Measurements from ENCODE around the gene MFAP3. TPM values are rescaled to one million over a fixed set of nuclear protein-coding genes. Genes with fewer than 3 reads are reported as not detected.

Gene MFAP3
- total RNA-seq, result 10 to 100 TPM; 13.2 to 13.5 TPM

DNA sequence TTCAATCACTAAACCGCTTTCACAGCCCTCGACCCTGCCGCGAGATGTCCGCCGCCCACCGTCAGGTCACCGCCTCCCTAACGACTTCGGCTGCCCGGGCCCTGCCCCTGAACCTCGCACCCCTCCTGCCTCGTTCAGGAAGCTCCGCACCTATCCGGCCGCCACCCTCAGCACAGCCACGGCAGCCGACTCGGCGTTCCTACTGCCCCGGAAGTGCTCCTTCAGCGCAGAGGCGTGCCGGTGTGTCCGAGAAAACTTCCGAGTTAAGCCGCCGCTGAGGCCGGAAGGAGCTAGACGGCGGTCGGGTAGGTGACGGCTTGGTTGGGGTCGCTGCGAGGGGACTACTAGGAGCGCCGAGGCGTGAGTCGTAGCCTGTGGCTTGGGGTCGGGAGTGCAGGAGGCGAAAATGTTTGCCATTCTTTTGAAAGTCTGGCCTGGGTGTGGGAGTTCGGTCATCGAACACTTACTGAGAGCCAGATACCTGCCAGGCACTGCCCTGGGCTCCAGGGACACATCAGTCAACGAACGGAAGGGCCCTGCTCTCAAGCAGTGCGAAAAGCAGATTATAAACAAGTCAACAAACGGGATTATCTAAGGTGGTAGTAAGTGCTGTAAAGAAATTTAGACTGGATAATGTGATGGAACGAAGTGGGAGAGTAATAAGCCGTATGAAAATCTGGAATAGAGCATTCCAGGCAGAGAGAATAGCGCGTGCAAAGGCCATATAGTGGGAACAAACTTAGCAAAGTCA, at the start of gene MFAP3, which contains the start of gene FAM114A2:
Gene MFAP3 (plus strand): TSS at position 261 of the 751 bp plus-strand sequence. CDS start 10,756 bp downstream, outside the sequence.
Gene FAM114A2 (minus strand): TSS at position 204 of the 751 bp plus-strand sequence. CDS start 3,957 bp downstream, outside the sequence.
- peak; percentile 99 for ATAC-seq
- POLR2A ChIA-PET, result interaction anchor here (1.3 kb wide), 1 partner anchor 151 kb away, joined by 8 read pairs; the partner anchor contains the start of gene GALNT10
- intact Hi-C loops (cut with DNase I, micrococcal nuclease), result loop anchor here (1.0 to 5.0 kb wide), 9 partner anchors 36 to 902 kb away; partner anchors contain the start of genes SAP30L (in 2 of the 2), CNOT8 (in 1 of the 2), GALNT10 (in 1 of the 2) and GEMIN5 (in 1 of the 2)
- Mint-ChIP-seq H3K4me1 (peaks cover 55% of the 10 kb centered on the region), H3K27me3 (no peaks in the 10 kb centered on the region), H3K9me3 (ENCODE audit: low read depth) (no peaks in the 10 kb centered on the region), H3K4me3 (peak within 1 kb of the TSS; percentile 100), H3K36me3 (ENCODE audit: low read depth) (peaks cover 7% of the 10 kb centered on the region), H3K27ac (peak within 1 kb of the TSS; percentile 92)
- peak; percentile 94 for DNase-seq
- CTCF ChIA-PET, result interaction anchor here (0.9 to 3.6 kb wide), 7 partner anchors 11 to 381 kb away, joined by 3 to 13 read pairs (median 5); no protein-coding TSS in a partner anchor

DNA sequence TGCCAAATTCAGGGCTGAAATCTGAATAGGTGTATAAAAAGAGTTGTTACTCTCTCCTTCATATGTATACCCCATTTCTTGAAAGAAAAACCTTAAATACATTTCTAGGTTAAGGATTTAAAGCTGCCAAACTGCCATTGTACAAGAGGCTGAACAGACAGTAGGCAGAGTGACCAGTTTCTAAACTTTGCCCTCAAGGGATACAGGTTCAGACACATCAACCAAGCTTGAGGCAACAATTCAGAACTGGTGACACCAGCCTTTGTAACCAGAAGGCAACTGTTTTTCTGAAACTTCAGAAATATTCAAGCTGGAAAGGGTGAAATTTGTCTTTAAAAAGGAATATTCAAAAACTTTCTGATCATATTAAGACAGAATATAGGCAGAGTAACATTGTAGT, 47.6 kb upstream of the MFAP3 start:
- DNase-seq (no peak), ATAC-seq (no peak)
- no peak overlapping the region for H3K4me3 Mint-ChIP-seq
- H3K4me1 Mint-ChIP-seq, result no peaks in the 10 kb centered on the region
- CTCF ChIA-PET, result interaction anchor here (1.6 to 1.9 kb wide), 3 partner anchors 16 to 81 kb away, joined by 6 to 11 read pairs (median 6); no protein-coding TSS in a partner anchor
- H3K27me3 Mint-ChIP-seq, result no peaks in the 10 kb centered on the region
- intact Hi-C loops (cut with DNase I, micrococcal nuclease), result no loop called here
- H3K9me3 Mint-ChIP-seq (ENCODE audit: low read depth), result no peaks in the 10 kb centered on the region
- POLR2A ChIA-PET, result no interaction called here
- no peak overlapping the region for H3K27ac Mint-ChIP-seq
- peaks cover 17% of the 10 kb centered on the region for H3K36me3 Mint-ChIP-seq (ENCODE audit: low read depth)

DNA sequence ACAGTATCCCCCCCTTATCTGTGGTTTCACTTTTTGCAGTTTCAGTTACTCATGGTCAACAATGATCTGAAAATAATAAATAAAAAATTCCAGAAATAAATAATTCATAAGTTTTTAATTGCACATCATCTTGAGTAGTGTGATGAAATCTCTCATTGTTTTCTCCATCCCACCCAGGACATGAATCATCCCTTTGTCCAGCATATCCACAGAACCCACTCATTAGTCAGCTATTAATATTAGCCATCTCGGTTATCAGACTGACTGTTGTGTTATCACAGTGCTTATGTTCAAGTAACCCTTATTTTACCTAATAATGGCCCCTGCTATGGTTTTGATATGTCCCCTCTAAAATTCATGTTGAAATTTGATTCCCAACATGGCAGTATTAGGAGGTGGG, 40.8 kb upstream of the MFAP3 start:
- H3K4me1 Mint-ChIP-seq, result no peaks in the 10 kb centered on the region
- H3K4me3 Mint-ChIP-seq, result no peak overlapping the region
- DNase-seq, result no peak
- no peak overlapping the region for H3K27ac Mint-ChIP-seq
- intact Hi-C loops (cut with DNase I, micrococcal nuclease), result no loop called here
- H3K9me3 Mint-ChIP-seq (ENCODE audit: low read depth), result no peaks in the 10 kb centered on the region
- ATAC-seq, result no peak
- peaks cover 31% of the 10 kb centered on the region for H3K36me3 Mint-ChIP-seq (ENCODE audit: low read depth)
- no peaks in the 10 kb centered on the region for H3K27me3 Mint-ChIP-seq
- ChIA-PET CTCF (no interaction called here), POLR2A (no interaction called here)

DNA sequence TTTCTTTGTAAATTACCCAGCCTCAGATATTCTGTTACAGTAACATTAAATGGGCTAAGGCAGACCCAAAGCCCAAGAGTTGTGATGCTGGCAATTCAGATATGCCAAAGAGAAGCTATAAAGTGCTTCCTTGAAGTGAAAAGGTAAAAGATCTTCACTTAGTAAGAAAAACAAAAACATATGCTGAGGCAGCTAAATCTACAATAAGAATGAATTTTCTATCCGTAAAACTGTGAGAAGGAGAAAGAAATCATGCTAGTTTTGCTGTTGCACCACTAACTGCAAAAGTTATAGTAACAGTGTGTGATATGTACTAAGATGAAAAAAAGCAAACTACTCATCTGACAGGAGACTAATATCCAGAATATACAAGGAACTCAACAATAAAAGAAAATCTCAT, 40.0 kb upstream of the MFAP3 start:
- DNase-seq (no peak), ATAC-seq (no peak)
- Mint-ChIP-seq H3K9me3 (ENCODE audit: low read depth) (no peaks in the 10 kb centered on the region), H3K36me3 (ENCODE audit: low read depth) (peaks cover 28% of the 10 kb centered on the region), H3K4me3 (no peak overlapping the region), H3K27me3 (no peaks in the 10 kb centered on the region), H3K4me1 (no peaks in the 10 kb centered on the region), H3K27ac (no peak overlapping the region)
- ChIA-PET CTCF (interaction anchor here (0.9 kb wide), 1 partner anchor 24 kb away, joined by 3 read pairs; no protein-coding TSS in a partner anchor), POLR2A (no interaction called here)
- intact Hi-C loops (cut with DNase I, micrococcal nuclease), result no loop called here

DNA sequence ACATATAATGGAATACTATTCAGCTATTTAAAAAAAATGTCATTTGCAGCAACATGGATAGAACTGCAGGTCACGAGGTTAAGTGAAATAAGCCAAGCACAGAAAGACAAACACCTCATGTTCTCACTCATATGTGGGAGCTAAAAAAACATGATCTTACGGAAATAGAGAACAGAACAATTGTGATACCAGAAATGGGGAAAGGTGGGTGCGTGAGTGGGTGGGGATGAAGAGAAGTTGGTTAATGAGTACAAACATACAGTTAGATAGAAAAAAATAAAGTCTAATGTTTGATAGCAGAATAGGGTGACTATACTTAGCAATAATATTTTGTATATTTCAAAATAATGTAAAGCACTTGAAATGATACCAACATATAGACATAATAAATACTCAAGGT, 38.8 kb upstream of the MFAP3 start:
- H3K9me3 Mint-ChIP-seq (ENCODE audit: low read depth), result no peaks in the 10 kb centered on the region
- no peak overlapping the region for H3K27ac Mint-ChIP-seq
- ATAC-seq (no peak), DNase-seq (no peak)
- no peak overlapping the region for H3K4me3 Mint-ChIP-seq
- ChIA-PET POLR2A (no interaction called here), CTCF (interaction anchor here (0.5 kb wide), 1 partner anchor 377 kb away, joined by 3 read pairs; no protein-coding TSS in a partner anchor)
- H3K36me3 Mint-ChIP-seq (ENCODE audit: low read depth), result peaks cover 34% of the 10 kb centered on the region
- H3K4me1 Mint-ChIP-seq, result no peaks in the 10 kb centered on the region
- no peaks in the 10 kb centered on the region for H3K27me3 Mint-ChIP-seq
- intact Hi-C loops (cut with DNase I, micrococcal nuclease), result no loop called here

DNA sequence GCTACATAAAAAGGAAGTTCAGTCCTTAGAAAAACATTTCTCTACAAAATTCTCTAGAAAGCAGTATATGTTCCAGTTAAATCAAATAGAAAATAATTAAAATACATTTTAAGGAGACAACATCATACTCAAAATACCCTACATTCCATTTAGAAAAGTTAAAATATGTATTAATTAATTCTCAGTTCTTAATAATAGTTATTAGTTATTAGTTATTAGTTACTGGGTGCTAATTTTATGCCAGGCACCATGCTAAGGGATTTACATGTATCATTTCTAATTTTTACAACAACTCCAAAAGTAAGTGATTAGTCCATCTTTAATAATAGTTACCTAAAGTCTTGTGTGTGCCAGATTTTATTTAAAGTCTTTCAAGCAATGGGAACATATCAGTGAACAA, 38.1 kb upstream of the MFAP3 start:
- DNase-seq (no peak), ATAC-seq (no peak)
- H3K4me3 Mint-ChIP-seq, result no peak overlapping the region
- no peaks in the 10 kb centered on the region for H3K9me3 Mint-ChIP-seq (ENCODE audit: low read depth)
- intact Hi-C loops (cut with DNase I, micrococcal nuclease), result no loop called here
- H3K4me1 Mint-ChIP-seq, result no peaks in the 10 kb centered on the region
- peaks cover 34% of the 10 kb centered on the region for H3K36me3 Mint-ChIP-seq (ENCODE audit: low read depth)
- H3K27ac Mint-ChIP-seq, result no peak overlapping the region
- POLR2A ChIA-PET, result no interaction called here
- no peaks in the 10 kb centered on the region for H3K27me3 Mint-ChIP-seq
- CTCF ChIA-PET, result no interaction called here

DNA sequence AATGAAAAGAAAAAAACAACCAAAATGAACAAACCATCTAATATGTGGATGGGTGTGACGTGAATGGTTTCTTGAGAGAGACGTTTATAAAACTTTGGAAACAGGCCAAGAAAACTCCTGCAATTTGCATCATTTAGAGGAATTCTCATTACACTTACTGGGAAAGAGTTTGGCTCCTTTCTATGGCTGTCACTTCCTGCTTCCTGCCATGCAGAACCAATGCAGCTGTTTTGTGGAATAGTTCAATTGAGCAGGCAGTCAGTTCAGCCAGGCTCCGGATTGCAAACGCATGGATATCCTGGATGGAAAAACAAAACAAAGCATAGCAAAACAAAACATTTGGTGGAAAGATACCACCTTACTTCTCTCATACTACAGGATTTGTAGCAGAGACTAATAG, 36.7 kb upstream of the MFAP3 start:
- ATAC-seq (no peak), DNase-seq (no peak)
- CTCF ChIA-PET, result no interaction called here

DNA sequence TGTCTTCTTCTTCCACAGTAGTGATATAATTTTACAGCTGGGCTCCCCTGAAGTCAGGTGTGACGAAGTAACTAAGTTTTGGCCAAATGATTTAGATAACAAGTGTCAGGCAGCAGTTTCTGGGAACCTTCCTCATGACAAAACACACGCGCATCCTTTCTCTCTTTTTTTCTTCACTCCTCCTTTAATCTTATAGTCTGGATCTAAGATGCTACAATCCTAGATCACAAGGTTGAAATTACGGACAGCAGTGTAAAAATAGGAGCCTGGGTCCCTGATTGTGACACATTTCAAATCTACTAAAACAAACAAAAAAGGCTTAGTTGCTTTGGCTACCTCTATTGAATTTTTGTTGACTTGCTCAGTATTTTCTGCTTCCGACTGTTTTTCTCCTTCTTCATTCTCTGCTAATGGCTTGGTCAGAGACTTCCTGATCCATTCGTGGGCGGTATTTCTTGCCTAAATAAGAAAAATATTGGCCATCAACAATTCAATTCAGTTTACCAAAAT, 36.2 kb upstream of the MFAP3 start:
- Mint-ChIP-seq H3K27ac (no peak overlapping the region), H3K27me3 (no peaks in the 10 kb centered on the region), H3K9me3 (ENCODE audit: low read depth) (no peaks in the 10 kb centered on the region), H3K36me3 (ENCODE audit: low read depth) (peaks cover 31% of the 10 kb centered on the region), H3K4me3 (no peak overlapping the region), H3K4me1 (no peaks in the 10 kb centered on the region)
- POLR2A ChIA-PET, result no interaction called here
- ATAC-seq (no peak), DNase-seq (no peak)
- intact Hi-C loops (cut with DNase I, micrococcal nuclease), result no loop called here
- CTCF ChIA-PET, result no interaction called here

More for the DNA sequence above, 36.7 kb upstream of the MFAP3 start:
- H3K4me3 Mint-ChIP-seq, result no peak overlapping the region
- intact Hi-C loops (cut with DNase I, micrococcal nuclease), result no loop called here
- no peaks in the 10 kb centered on the region for H3K27me3 Mint-ChIP-seq
- peaks cover 34% of the 10 kb centered on the region for H3K36me3 Mint-ChIP-seq (ENCODE audit: low read depth)
- POLR2A ChIA-PET, result no interaction called here
- no peaks in the 10 kb centered on the region for H3K9me3 Mint-ChIP-seq (ENCODE audit: low read depth)
- H3K27ac Mint-ChIP-seq, result no peak overlapping the region
- H3K4me1 Mint-ChIP-seq, result no peaks in the 10 kb centered on the region

DNA sequence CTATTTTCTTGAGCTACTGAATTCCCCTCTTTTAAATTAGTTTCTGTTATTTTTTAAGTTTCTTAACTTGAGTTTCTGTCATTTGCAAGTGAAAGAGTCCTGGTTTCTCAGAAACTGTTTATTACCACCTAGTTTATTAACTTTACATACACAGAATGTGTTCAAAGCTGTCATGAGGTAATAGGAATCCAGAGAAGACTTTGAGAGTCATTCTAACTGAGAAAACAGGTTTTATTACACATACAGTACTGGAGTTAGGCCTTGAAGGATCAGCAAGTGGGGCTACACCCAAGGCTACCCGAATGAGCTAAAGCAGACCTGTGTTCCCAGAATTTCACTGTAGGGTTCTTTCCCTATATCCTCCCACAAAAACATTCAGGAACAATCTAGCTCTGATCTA, 33.1 kb upstream of the MFAP3 start:
- no peaks in the 10 kb centered on the region for H3K9me3 Mint-ChIP-seq (ENCODE audit: low read depth)
- DNase-seq, result no peak
- H3K36me3 Mint-ChIP-seq (ENCODE audit: low read depth), result peaks cover 21% of the 10 kb centered on the region
- ATAC-seq, result no peak
- H3K27ac Mint-ChIP-seq, result no peak overlapping the region
- intact Hi-C loops (cut with DNase I, micrococcal nuclease), result no loop called here
- ChIA-PET CTCF (interaction anchor here (1.0 kb wide), 1 partner anchor 40 kb away, joined by 3 read pairs; no protein-coding TSS in a partner anchor), POLR2A (no interaction called here)
- no peak overlapping the region for H3K4me3 Mint-ChIP-seq
- H3K27me3 Mint-ChIP-seq, result no peaks in the 10 kb centered on the region
- H3K4me1 Mint-ChIP-seq, result no peaks in the 10 kb centered on the region

DNA sequence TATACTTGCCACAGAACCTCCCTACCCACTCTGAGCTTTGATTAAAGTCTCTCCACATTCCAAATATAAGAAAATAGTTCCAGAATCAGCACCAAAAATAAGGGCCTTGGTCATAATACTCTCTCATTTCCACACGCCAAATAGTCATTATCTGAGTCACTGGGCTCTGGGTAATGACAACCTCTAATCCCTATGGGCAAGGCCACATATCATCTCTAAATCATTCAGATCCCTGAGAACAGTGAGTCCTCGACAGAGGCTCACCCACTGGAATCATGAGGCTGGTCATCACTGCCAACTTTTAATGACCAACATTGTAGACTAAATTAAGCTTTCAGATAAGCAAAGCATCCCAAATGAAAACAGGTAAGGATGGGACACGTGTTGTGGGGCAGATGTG, 28.1 kb upstream of the MFAP3 start:
- intact Hi-C loops (cut with DNase I, micrococcal nuclease), result no loop called here
- CTCF ChIA-PET, result interaction anchor here (0.8 kb wide), 1 partner anchor 36 kb away, joined by 3 read pairs; no protein-coding TSS in a partner anchor
- no peak overlapping the region for H3K4me3 Mint-ChIP-seq

DNA sequence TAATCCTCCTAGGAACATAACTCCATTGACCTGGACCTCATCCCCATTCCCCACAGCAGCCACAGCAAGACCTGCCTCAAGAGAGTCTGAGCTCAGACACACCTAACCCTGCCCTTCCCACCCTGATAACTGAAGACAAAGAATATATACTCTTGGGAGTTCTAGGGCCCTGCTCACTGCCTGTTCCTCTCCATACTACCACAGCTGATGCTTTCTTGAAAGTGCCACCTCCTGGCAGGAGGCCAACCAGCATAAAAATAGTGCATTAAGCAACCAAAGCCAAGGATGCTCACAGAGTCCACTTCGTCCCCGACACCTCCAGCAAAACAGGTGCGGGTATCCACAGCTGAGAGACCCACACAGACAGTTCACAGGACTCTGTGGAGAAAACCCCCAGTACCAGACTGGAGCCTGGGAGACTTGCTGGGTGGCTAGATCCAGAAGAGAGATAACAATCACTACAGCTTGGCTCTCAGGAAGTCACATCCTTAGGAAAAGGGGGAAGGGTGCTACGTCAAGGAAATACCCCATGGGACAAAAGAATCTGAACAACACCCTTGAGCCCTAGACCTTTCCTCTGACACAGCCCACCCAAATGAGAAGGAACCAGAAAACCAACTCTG, 23.6 kb upstream of the MFAP3 start:
- ChIA-PET CTCF (interaction anchor here (0.6 to 0.7 kb wide), 2 partner anchors 53 to 161 kb away, joined by 3 to 4 read pairs; no protein-coding TSS in a partner anchor), POLR2A (no interaction called here)
- Mint-ChIP-seq H3K27ac (no peak overlapping the region), H3K4me3 (no peak overlapping the region), H3K36me3 (ENCODE audit: low read depth) (peaks cover 55% of the 10 kb centered on the region), H3K9me3 (ENCODE audit: low read depth) (no peaks in the 10 kb centered on the region), H3K27me3 (no peaks in the 10 kb centered on the region), H3K4me1 (no peaks in the 10 kb centered on the region)
- DNase-seq (no peak), ATAC-seq (no peak)
- intact Hi-C loops (cut with DNase I, micrococcal nuclease), result no loop called here

More for the DNA sequence above, 28.1 kb upstream of the MFAP3 start:
- H3K36me3 Mint-ChIP-seq (ENCODE audit: low read depth), result peaks cover 29% of the 10 kb centered on the region
- no peak for DNase-seq
- no peak for ATAC-seq
- no peaks in the 10 kb centered on the region for H3K27me3 Mint-ChIP-seq
- POLR2A ChIA-PET, result no interaction called here
- H3K9me3 Mint-ChIP-seq (ENCODE audit: low read depth), result no peaks in the 10 kb centered on the region
- H3K27ac Mint-ChIP-seq, result no peak overlapping the region
- H3K4me1 Mint-ChIP-seq, result no peaks in the 10 kb centered on the region

All from activated CD4-positive, alpha-beta T cell treated with anti-CD3 and anti-CD28 coated beads for 36 hours (primary cell).